D721Med (cell line): ENCODE measurements around the gene IL4R.

Experiments used
- DNase-seq: peaks from one replicate; pipeline ENCODE4 v3.0.0; 2011; ENCODE audit warnings: low spot score; ENCODE audit not compliant: insufficient read length
- FAIRE-seq: peaks from 2 replicates; lab custom pipeline; 2011; peaks lifted over from hg19 to GRCh38; lab: Jason Lieb, UNC
- CTCF ChIP-seq: IDR thresholded peaks from 2 replicates; pipeline ENCODE4 v1.5.1; 2012; ENCODE audit warnings: mild to moderate bottlenecking, control low read depth; ENCODE audit not compliant: insufficient read depth; ENCODE audit errors: missing control alignments

IL4R gene

GRCh38 chr16:27313422-27314160 is at the start of gene IL4R:
Gene IL4R, plus strand, starts transcription at chr16:27313974. Its CDS starts 26,230 bp downstream, at chr16:27340204.
- no peak for FAIRE-seq
- no peak for TF ChIP-seq CTCF
- no peak for DNase-seq

GRCh38 chr16:27264151-27264550 is 49.6 kb upstream of the IL4R start:
- TF ChIP-seq CTCF, result no peak
- FAIRE-seq (no peak), DNase-seq (no peak)

GRCh38 chr16:27265982-27266381 is 47.8 kb upstream of the IL4R start:
- no peak for TF ChIP-seq CTCF
- no peak for DNase-seq
- FAIRE-seq, result no peak

- DNase-seq (no peak), FAIRE-seq (no peak)
- TF ChIP-seq CTCF, result no peak
These were observed 46.6 kb upstream of the IL4R start for GRCh38 chr16:27267037-27267677.

- DNase-seq (peak; percentile 90), FAIRE-seq (no peak)
These were observed 45.1 kb upstream of the IL4R start, which contains the start of gene NSMCE1 for GRCh38 chr16:27268376-27269299. Gene NSMCE1, minus strand, starts transcription at chr16:27268772. Its CDS starts 11,202 bp downstream, at chr16:27257570.

More at GRCh38 chr16:27268376-27269299, 45.1 kb upstream of the IL4R start, which contains the start of gene NSMCE1:
- no peak for TF ChIP-seq CTCF
